Activated gamma-delta T cell treated with anti-CD3 and anti-CD28 coated beads, Interleukin-2, amount 50 U/mL, for 16 hours (primary cell): Measurements from ENCODE around the gene WDR64.
"Not testable (repeated sequence)": the region's sequence is repeated elsewhere in the genome, so short reads cannot be mapped to it uniquely, and the experiment has no call there.

ENCODE experiments used
- DNase-seq: peaks from one replicate; pipeline ENCODE4 v3.0.0-alpha.2; 2020; ENCODE audit warnings: low read depth

Gene WDR64

DNA sequence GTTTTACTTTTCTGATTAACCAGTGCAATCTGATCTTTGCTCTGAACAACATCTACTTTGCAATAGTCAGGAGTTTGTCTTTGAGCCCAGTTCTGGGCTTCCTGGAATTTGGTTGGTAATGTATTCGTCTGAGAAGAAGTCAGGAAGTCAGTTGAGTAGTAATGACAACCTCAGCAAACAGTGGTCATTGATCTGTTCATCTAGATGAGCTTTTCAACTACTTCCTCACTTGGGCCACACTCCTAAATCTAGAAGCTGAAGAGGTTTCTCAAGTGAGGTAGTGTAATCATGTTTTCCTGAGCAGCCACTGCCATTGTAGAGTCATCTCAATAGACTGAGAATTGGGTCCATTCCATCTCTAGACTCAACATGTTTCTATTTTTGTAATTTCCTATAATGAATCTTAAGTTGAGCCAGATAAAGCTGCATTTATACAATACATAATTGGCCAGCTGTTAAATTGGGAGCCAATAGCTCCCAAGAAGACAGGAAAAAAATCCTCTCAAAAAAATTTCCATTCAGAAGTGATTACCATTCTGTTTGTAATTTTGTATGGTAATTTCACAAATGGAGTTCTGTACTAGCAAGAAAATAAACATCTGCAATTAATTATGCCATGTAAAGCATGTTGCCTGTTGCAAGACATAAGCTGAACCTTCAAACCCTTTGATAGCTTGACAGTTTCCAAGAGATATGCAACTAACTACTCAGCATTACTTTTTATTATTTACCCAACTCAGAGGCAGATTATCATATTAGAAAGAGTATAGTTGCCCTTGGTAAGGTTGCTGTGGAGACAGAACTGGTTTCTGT, 49.6 kb downstream of the WDR64 start:
- DNase-seq, result no peak

DNA sequence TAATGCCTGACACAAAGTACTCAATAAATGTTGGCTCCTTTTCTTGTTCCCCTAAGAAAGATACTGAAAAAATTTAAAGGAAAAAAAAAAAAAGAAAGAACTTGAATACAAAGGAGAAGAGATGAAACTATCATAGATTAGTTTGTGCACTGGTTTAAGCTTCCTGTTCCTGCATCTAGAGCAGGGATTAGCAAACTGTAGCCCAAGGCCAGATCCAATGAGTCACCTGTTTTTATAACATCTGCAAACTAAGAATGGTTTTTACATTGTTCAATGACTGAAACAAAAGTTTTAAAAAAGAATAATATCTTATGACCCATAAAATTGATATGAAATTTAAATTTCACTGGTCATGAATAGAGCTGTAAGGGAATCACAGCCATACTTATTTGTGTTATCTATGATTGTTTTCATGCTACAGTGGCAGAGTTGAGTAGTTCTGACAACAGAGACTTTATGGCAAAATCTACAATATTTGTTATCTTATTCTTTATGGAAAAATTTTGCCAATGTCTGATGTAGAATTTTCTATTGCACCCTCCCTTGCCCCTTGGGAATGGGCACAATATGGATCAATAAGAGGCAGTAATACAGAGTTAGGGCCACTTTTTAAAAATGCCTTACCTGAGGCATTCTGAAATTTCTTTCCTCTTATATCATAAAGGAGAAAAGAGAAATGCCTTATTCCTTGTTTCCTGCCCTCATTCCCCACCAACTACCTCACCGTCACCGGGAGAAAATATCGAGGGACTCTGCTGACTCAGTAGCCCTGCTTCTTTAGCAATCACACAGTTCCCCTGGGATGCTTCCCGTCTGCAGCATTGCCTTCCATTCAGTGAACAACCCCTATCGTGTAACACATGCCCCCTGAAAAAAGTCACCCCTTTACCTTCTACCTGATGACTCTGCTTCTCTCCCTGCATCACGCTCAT, 50.6 kb downstream of the WDR64 start:
- no peak for DNase-seq

DNA sequence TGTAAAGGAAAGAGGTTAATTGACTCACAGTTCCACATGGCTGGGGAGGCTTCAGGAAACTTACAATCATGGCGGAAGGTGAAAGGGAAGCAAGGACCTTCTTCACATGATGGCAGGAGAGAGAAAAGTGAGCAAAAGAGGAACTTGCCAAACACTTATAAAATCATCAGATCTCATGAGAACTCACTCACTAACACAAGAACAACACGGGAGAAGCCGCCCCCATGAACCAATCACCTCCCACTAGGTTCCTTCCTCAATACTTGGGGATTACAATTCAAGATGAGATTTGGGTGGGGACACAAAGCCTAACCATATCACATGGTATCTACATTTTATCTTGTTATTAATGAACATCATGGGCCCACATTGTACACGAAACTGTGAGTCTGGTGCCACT, 51.7 kb downstream of the WDR64 start:
- DNase-seq, result not testable (repeated sequence)

DNA sequence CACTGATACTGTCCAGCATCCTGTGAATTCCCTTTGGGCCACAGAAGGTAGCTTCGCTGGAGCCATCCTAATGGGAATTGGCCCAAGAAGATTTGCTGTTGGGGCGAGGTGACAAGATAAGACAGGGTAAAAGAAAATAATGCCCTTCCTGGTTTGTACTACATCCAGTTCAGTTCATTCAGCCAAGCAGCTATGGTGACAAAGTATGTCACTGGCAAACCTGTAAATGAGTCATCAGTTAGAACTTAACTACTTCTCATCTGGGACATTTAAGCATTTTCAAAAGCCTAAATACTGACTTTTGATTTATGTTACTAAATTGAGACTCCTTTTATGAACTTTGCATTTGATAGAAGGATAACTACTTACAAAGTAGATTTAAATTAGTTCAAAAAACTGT, 54.2 kb downstream of the WDR64 start:
- DNase-seq, result no peak

DNA sequence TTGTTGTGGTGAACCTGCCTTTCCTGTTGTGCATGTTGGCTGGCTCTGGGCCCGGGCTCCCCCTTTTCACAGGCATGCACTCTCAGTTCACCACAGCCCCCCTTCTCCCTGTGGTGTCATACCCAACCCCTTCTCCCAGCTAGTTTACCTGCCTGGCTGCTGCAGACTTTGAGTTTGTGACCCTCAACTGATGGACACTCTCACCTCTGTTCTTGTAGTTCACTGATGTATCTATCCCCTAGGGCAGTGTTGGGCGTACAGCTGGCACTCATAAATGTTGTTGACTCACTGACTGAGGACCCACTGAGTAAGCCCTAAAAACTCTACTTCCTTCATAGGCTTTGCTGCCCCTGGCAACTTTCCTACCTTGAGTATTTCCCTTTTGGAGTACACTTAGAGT, 54.9 kb downstream of the WDR64 start:
- peak; percentile 4 for DNase-seq

DNA sequence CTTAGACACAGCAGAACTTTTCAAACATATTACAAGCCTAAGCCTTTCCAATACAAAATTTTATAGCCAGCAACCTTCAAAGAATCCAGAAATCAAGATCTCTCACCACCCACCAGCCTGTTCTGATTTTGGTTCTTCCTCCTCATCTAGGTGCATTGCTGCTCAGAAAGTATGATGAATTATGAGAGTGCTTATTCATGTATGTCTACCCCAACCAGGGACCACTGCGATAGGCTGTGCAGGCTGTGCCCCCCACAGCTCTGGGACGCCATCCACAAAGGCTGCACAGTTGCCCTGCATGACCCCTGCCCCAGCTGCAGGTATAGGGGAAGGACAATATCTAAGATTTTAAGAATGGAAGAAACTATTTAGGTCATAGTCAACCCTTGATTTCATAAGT, 55.4 kb downstream of the WDR64 start:
- DNase-seq, result no peak

DNA sequence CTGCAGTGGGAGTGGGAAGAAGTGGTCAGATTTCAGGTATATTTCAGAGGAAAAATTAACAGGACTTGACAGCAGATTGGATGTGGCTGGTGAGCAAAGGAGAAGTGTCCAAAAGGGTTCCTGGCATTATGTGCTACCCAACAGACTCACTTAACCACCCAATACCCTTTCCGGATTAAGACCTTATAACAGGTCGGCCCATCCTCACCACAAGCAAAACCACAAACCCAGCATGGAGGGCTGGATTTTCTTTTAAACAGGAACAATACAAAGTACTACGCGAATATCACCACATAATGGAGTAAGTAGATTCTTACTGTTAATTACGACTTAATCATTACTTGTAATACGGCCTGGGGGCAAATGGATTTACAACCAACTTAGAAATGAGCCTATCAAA, 59.2 kb downstream of the WDR64 start:
- DNase-seq, result no peak

DNA sequence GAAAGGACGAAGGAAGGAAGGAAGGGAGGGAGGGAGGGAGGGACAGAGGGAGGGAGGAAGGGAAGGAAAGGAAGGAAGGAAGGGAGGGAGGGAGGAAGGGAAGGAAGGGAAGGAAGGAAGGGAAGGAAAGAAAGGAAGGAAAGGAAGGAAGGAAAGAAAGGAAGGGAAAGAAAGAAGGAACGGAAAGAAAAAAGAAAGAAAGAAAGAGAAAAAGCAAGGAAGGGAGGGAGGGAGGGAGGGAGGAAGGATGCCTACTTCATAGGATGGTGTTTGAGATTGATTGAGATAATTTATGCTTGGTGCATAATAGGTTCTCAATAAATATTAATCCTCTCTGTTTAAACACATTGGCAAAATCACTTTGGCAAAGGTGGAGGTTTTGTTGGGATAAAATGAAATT, 61.2 kb downstream of the WDR64 start:
- no peak for DNase-seq

DNA sequence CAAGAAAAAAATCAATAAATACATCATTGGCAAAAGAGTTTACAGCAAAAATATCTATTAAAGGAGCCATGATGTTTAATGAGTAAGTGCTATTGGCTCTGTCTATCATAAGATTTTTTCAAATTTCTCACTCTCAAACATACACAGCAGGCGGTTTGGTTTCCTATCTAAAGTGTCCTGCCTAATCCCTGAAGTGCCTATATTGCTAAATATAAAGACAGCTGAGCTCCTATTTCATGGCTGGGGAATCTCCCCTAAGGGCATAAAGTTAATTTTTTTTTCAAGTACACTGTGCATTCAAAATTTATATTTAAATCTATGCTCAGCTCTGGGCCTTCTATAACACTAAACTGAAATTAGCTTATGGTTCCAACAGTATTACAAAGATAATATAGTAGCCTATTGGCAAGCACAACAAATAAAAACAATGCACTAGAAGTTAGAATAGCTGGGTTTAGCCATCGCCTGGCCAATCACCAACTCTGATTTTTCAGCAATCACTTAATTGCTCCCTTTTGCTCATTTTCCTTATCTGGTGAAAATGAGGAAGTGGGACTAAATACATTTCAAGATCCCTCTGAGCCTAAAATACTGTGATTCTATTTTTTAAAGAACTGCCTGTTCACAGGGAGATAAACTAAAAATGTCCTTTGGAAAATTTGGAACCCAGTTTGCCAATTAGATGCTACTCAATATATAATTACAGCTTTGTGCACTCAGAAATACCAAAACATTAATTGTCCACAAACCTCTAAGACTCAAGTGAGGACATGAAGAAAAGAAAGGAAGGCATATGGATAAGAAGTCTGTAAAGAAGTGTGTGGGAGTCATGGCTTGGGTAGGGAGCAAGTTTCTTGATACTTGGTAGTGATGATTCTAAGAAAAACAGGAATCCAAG, 62.5 kb downstream of the WDR64 start:
- no peak for DNase-seq

DNA sequence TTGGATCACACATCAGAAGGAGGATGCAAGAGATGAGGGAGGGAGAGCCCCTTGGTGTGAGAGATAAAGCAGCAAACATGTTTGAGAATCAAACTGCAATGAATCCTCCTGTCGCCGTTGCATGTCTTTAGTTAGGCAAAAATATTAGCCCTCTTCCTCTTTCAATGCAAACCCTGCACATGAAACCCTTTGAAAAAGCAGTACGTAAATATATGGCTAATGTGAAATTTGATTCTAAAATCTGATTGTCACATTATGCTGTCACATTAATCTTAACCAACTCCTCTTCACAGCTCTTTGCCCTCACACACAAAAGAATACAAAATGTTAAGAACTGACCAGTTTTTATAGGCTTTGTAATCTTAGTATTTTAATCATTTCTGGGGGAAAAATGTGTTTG, 63.4 kb downstream of the WDR64 start:
- no peak for DNase-seq

DNA sequence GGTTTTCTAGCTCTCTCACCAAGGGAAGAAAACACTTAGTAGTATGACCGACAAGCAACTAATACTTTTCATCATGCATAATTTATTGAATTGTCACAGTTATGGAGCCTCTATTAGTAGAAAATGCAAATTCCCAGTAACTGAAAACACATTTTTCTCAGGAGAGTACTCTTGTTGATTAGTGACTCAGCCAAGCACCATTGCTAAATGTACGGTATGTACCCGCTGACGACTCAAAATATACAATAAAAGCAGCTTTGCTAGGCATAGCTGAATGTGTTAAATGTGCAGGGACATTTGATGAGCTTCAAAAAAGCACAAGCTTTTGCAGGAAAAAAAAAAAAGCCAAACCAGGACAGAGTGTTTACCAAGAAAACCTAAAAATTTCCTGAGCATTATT, 63.9 kb downstream of the WDR64 start:
- DNase-seq, result no peak

DNA sequence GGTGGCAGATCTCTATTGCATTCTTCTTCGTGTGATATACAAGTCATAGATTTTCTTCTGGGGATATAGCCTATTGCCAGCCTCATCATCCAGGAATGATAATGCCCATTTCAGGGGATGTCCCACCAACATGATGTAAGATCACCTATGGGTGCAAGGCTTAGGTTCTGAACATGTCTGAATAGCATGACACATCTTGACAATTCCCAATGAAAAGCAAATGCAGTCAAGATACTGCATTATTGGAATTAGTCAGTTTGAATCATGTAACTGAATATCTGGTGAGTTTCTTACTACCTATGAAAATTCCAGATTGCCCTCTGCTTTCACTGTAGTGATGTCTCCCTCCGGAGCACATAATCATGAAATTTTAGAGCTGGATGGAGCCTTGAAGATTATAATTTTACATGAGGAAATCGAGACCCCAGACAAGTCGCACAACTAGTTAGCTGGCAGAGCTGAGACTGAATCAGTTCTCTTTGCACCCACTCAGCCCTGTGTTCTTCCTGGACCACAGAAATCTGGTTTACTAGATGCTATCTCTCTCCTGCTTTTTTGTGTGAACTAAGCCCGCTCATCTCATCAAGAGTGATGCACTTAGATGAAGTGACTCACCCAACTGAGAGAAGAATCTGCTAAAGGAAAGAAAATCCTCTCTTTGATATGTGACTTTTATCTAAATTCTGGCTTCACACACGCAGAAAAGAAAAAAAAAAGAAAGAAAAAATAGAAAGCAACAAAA, 65.0 kb downstream of the WDR64 start:
- DNase-seq, result no peak

DNA sequence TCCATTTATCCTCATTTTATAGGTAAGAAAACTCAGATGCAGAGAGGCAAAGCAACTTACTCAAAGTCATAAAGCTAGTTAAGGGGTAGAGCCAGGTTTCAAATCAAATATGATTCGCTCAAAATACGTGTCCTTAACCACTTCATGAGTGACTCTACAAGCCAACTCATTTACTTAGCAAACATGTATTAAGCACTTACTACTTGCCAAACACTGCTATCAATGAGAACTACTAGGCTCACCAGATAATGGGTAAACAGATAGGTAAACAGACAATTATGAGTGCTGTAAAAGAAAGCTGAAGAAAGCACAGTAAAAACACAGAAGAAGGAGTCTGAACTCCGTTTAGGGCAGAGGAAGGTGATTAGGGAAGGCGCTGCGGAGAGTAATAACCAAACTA, 65.9 kb downstream of the WDR64 start:
- DNase-seq, result no peak

DNA sequence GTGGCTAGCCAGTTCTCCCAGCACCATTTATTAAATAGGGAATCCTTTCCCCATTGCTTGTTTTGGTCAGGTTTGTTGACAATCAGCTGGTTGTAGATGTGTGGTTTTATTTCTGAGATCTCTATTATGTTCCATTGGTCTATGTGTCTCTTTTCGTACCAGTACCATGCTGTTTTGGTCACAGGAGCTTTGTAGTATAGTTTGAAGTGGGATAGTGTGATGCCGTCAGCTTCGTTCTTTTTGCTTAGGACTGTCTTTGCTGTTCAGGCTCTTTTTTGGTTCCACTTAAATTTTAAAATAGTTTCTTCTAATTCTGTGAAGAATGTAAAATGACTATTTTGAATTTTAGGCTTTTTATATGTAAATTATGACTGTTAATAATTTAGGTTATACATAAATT, 68.9 kb downstream of the WDR64 start:
- DNase-seq, result no peak

DNA sequence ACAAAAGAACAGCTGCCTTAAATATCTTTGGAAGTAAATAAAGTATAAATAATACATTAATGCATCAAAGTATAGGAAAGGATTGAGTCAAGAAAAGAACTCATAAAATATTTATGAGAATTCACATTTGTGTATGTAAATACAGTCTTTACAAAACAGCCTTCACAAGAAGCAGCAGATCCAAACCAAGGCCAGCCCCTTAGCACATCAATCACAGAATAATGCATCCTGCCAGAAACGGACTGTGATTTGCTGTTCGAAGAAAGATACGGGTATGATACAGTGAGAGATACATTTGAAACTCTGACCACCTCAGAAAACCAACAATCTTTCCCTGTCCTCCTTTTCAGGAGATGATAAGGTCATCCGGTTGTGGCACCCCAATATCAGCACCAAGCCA, 70.9 kb downstream of the WDR64 start:
- no peak for DNase-seq

DNA sequence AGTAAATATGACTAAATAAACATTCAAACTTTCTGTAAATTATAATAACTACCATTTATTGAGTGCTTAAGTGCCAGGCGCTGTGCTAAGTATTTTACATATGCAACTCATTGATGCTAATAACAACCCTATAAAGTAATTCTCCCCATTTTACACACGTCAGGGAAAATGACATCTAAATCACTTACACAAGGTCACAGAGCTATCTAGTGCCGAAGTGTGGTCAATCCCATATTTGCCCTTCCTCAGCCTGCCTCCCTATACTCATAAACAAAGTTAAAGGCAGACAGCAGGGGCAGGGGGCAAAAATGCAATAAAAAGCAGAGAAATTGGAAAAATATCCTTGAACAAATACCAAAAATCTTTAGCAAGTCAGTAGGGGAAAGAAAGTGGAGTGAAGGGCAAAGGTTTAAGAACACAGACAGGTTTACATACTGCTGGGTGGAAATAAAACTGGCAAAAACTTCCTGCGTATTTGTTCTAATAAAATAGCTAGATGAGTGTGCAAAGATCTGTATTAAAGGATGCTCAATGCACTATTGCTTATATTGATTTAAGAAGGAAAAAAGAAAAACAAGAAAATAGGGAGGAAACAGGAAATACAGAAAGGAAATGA, 72.8 kb downstream of the WDR64 start:
- DNase-seq, result no peak

DNA sequence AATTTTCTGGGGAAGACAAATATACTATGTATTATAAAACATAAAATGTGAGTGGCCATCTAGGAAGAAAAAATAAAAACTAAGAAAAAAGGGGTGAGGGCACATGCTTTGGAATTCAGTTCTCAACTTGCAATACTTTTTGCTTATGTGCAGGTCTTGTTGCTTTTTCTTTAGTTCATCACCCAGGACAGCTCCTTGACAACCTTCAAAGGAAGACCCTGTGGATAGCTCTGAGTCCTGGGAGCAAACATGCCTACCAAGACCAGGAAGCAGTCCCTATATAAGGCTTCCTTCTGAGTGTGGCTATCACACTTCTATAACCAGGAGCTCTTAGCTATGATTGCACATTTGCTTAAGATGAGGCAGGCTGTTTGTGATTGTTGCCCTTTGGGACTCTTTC, 78.0 kb downstream of the WDR64 start:
- no peak for DNase-seq

DNA sequence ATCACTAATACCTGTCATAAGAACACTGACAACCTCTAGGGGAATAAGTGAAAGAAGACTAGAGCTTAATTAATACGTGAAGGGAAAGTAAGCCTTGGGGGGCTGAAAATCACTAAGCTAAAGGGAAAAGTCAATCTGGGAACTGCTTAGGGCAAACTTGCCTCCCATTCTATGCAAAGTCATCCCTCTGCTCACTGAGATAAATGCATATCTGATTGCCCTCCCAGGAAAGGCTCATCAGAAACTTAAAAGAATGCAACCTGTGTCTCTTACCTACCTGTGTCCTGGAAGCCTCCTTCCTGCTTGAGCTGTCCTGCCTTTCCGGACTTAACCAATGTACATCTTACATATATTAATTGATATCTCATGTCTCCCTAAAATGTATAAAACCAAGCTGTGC, 81.8 kb downstream of the WDR64 start:
- DNase-seq, result no peak

DNA sequence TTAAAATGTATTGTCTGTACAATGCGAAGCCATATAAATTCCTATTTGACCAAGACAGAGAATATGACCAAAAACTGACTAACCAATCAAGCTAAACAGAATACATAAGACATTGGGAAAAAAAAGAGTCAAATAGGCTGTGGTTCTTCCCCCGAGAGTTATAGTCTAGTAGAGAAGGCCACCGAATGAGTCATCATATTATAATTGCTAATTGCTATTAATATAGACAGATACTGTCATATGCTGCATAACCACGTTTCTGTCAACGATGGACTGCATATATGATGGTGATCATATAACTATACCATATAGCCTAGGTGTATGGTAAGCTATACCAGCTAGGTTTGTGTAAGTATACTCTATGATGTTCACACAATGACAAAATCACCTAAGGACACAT, 82.5 kb downstream of the WDR64 start:
- DNase-seq, result no peak

DNA sequence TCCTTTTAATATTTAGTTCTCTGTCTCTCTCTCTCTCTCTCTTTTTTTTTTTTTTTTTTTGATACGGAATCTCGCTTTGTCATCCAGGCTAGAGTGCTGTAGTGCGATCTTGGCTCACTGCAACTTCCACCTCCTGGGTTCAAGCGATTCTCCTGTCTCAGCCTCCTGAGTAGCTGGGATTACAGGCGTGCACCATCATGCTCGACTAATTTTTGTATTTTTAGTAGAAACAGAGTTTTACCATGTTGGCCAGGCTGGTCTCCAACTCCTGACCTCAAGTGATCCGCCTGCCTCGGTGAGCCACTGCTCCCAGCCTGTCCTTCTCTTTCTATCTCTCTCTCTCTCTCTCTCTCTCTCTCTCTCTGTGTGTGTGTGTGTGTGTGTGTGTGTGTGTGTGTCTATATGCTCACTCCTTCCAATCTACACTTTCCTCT, 83.4 kb downstream of the WDR64 start:
- not testable (repeated sequence) for DNase-seq

DNA sequence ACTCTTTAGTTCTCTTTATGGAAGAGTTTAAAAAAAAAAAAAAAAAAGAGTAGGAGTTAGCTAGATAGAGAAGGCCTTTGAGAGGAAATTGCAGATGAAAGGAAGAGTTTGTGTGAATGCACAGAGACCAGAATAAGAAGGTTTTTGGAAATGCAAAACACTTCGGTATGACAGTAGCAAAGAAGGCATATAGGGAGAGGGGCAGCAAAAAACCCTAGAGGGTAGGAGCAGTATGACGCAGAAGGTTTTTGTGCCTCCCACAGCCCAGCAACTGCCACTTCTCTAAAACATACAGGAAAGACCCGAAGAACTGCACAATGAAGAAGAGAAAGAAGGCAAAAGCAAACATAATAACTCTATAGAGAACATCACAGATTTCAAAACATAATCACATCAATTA, 84.3 kb downstream of the WDR64 start:
- no peak for DNase-seq
